Activated naive CD8-positive, alpha-beta T cell treated with anti-CD3 and anti-CD28 coated beads, Interleukin-2, amount 10 ng/mL, durations not matched to agents 7 days and 5 days (primary cell): Measurements from ENCODE around the gene PALM3. TPM values are rescaled to one million over a fixed set of nuclear protein-coding genes. Genes with fewer than 3 reads are reported as not detected.

ENCODE experiments used
- ATAC-seq: fragments of 150-1000 bp; cut with Tn5 transposase; one replicate; pipeline ENCODE4 v1.10.0; 2021; ENCODE audit warnings: low read depth, moderate library complexity
- POLR2A ChIA-PET: fragments of 350-600 bp; sonication (Branson Sonifier 250); formaldehyde crosslinking; loops from one replicate; lab custom pipeline; 2021; ENCODE audit warnings: antibody characterized with exemption; lab: Charles Lee
- DNase-seq: peaks from one replicate; pipeline ENCODE4 v3.0.0; 2021
- H3K27ac Mint-ChIP-seq: one replicate; pipeline ENCODE4 v1.8.0; 2022; ENCODE audit warnings: mild to moderate bottlenecking, mixed read lengths
- H3K27me3 Mint-ChIP-seq: one replicate; pipeline ENCODE4 v1.8.0; 2022; ENCODE audit warnings: mild to moderate bottlenecking, moderate library complexity, mixed read lengths
- H3K36me3 Mint-ChIP-seq: one replicate; pipeline ENCODE4 v1.8.0; 2021; ENCODE audit warnings: mild to moderate bottlenecking, mixed read lengths
- H3K4me1 Mint-ChIP-seq: one replicate; pipeline ENCODE4 v1.8.0; 2021; ENCODE audit warnings: mixed read lengths
- H3K4me3 Mint-ChIP-seq: one replicate; pipeline ENCODE4 v1.8.0; 2022; ENCODE audit warnings: mild to moderate bottlenecking, moderate library complexity, mixed read lengths
- H3K9me3 Mint-ChIP-seq: one replicate; pipeline ENCODE4 v1.8.0; 2021; ENCODE audit warnings: mixed read lengths
- total RNA-seq, 2 experiments: library from RNA; stranded (reverse); gene quantifications; one replicate each; pipeline ENCODE4 v1.2.3, GENCODE V29; 2021

Gene PALM3
- total RNA-seq, 2 experiments from 2014 or later = not detected

DNA sequence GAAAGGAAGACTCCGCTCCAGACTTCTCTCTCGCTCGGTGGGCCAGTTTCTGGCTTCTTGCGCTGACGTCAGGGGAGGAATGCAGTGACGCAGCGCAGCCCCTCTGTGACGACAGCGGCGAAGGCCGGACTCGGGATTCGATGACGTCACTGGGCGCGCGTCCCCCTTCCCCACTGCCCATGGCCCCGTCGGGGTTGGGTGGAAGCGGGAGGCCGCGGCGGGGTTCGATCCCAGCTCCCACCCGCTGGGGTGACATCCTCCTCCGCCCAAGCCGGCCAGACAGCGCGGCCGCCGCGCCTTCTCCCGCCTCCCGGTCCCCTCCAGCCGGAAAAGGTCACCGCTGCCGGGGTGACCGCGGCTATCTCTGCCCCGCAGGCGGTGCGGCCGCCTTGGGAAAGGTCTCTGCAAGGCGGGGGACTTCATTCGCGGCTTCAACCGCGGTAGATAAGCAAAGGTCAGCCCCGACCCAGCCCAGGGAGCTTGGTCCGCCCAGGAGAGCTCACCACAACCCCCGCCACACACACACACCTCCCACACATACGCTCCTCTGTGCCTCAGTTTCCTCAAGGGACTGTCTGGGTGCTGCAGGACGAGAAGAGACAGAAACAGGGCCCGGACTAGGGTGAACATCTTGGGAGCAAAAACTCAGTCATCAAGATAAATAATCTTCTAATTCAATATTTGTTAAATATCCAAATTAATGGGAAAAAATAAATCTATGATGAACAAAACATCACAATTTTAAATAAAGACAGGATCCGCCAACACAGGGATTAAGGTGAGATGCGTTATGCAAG is 54.9 kb downstream of the PALM3 start:
- Mint-ChIP-seq H3K36me3 (no peaks in the 10 kb centered on the region), H3K4me1 (peaks cover 28% of the 10 kb centered on the region), H3K4me3 (peak overlapping the region; percentile 94), H3K27ac (peak overlapping the region; percentile 96), H3K27me3 (no peaks in the 10 kb centered on the region), H3K9me3 (no peaks in the 10 kb centered on the region)
- peak; percentile 89 for DNase-seq
- ATAC-seq = peak; percentile 18
- POLR2A ChIA-PET = interaction anchor here (0.6 to 12.3 kb wide), 17 partner anchors 8 to 1125 kb away, joined by 3 to 262 read pairs (median 5); partner anchors contain the start of genes ASF1B, DCAF15, IL27RA and PODNL1

DNA sequence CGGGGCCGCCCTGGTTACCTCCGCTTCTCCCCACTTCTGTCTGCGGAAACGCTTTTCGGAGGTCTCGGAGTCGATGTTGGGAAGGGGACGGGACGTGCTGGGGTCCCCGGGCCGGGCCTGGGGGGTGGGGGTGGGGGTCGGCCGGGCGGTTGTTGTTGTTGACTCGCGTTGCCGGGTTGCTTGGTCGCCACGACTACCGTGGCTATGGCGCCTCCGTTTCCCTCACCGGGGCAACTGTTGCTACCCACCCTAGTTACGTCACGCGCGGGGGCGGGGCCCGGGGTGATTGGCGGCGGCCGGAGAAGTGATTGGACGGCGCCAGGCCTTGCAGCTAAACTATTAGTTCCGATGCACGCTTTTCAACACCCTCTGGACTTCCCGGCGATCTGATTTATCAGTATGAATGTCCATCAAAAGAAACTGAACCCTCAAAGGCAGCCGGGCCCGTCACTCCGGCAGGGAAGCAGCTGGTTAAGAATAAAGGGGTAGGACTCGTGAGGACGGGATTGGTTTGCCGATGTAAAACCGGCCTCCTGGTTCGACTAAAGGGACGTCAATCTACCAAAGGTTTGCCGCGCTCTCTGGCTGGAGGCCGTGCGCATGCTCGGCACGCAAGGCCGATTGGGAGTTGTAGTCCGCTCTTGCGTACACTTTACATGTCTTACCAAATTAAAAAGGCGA is 55.7 kb downstream of the PALM3 start, which contains the start of gene RFX1:
Gene RFX1 (minus strand): TSS at position 236 of the 681 bp plus-strand sequence. CDS start 12,477 bp downstream, outside the sequence.
- Mint-ChIP-seq H3K36me3 (no peaks in the 10 kb centered on the region), H3K27me3 (no peaks in the 10 kb centered on the region), H3K4me3 (peak within 1 kb of the TSS; percentile 94), H3K9me3 (no peaks in the 10 kb centered on the region), H3K4me1 (peaks cover 33% of the 10 kb centered on the region), H3K27ac (peak within 1 kb of the TSS; percentile 96)
- ATAC-seq = peak; percentile 83
- POLR2A ChIA-PET = interaction anchor here (0.7 to 12.3 kb wide), 18 partner anchors 9 to 854 kb away, joined by 3 to 262 read pairs (median 5); partner anchors contain the start of genes ASF1B, DCAF15, IL27RA and PODNL1
- DNase-seq = peak; percentile 100

DNA sequence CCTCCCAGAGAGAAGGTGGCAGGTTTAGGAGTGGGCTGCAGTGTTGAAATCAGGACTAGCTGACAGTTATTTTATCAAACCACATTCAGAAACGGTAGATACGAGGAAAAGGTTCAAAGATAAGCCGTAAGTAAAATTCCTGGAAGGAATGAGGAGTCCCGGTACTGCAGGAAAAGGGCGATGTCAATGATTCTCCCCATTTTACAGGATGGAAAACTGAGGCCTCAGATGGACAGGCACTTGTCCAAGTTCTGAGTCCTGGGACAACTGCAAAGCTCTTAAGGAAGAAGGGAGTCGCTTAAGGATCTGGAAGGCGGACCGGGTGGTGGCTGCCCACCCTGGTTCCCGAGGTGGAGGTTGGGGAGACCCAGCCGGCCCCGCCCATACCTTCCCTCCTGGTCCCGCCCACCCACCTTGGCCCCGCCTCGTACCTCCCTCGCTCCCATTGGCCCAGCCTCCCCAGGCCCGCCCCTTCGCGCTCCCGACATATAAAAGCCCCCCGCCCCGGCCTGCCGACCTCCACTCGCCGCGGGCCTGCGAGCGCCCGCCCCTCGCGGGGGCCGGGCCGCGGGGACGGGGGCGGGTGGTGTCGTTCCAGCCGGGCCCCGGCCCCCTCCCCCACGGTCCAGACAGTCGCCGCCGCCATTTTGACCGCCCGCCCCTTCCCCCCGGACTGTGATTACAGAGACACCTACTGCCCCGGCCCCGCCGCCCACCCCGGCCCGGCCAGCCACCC is 56.4 kb downstream of the PALM3 start:
- POLR2A ChIA-PET = interaction anchor here (0.6 to 12.3 kb wide), 18 partner anchors 10 to 853 kb away, joined by 3 to 262 read pairs (median 5); partner anchors contain the start of genes ASF1B, DCAF15 and IL27RA
- H3K27me3 Mint-ChIP-seq = no peaks in the 10 kb centered on the region
- H3K36me3 Mint-ChIP-seq = peaks cover 3% of the 10 kb centered on the region
- H3K4me3 Mint-ChIP-seq = peak overlapping the region; percentile 81
- H3K9me3 Mint-ChIP-seq = no peaks in the 10 kb centered on the region
- peak; percentile 39 for ATAC-seq
- peak overlapping the region; percentile 85 for H3K27ac Mint-ChIP-seq
- peak; percentile 91 for DNase-seq
- peaks cover 38% of the 10 kb centered on the region for H3K4me1 Mint-ChIP-seq

DNA sequence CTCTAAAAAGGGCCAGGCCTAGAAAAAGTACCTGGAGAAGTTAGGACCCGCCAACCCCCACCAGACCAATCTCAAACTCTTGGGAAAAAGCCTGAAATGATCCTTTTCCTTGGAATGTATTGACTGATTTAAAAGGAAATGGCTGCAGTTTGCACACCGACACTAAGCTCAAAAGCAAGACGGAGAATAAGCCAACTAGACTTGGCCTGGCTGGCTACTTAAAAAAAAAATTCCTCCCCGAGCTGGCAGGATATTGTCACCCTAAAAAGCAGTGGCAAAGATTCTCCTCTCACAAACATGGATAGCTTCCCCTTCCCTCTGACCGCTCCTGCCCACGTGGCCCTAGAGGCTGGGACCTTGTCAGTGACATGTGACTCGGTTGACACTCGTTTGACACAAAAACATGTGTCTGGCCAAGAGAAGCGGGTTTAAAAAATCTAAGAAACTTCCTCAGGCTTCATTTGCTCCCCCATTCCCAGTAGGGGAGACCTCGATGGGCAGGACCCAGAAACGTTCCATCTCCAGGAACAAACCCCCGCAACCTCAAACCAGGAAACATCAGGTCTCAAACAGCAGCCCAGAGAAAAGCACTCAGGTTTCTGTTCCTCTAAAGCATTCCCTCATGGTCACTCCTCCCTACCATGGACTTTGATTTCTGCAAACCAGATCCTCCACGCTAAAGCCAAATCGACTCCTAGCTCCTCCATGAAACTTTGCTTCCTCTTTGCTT is 57.1 kb downstream of the PALM3 start:
- ATAC-seq (no peak), DNase-seq (no peak)
- Mint-ChIP-seq H3K4me1 (peaks cover 43% of the 10 kb centered on the region), H3K4me3 (peak overlapping the region; percentile 81), H3K27ac (peak overlapping the region; percentile 85), H3K36me3 (peaks cover 8% of the 10 kb centered on the region), H3K27me3 (no peaks in the 10 kb centered on the region), H3K9me3 (no peaks in the 10 kb centered on the region)
- POLR2A ChIA-PET = interaction anchor here (0.6 to 12.3 kb wide), 7 partner anchors 11 to 99 kb away, joined by 3 to 262 read pairs (median 6); partner anchors contain the start of genes DCAF15 and IL27RA

Other genes starting within 250 kb of the PALM3 start
- gene NANOS3, start 184.9 kb downstream of the PALM3 start, total RNA-seq = 1 to 10 TPM in 1 of 2 experiments, not detected in 1; 2.3 TPM
- gene BRME1, start 156.0 kb downstream of the PALM3 start, total RNA-seq = 1 to 10 TPM; 5.5 to 7.2 TPM
- 10 to 100 TPM; 34.7 to 34.8 TPM for gene CC2D1A, start 155.9 kb downstream of the PALM3 start, total RNA-seq
- gene PODNL1, start 123.7 kb downstream of the PALM3 start, total RNA-seq = 1 to 10 TPM; 1.2 to 1.4 TPM
- gene DCAF15, start 109.6 kb downstream of the PALM3 start, total RNA-seq = 100 to 1,000 TPM; 105 to 106 TPM
- gene RFX1, start 55.8 kb downstream of the PALM3 start, total RNA-seq = 10 to 100 TPM; 17.7 to 22.2 TPM
- not detected for gene RLN3, start 33.9 kb downstream of the PALM3 start, total RNA-seq
- 10 to 100 TPM; 41.6 to 43.8 TPM for gene IL27RA, start 30.3 kb downstream of the PALM3 start, total RNA-seq
- gene MISP3, start 10.7 kb upstream of the PALM3 start, total RNA-seq = 1 to 10 TPM; 1.1 to 1.6 TPM
- gene C19orf67, start 23.7 kb upstream of the PALM3 start, total RNA-seq = not detected
- 10 to 100 TPM; 58.3 to 65.6 TPM for gene SAMD1, start 28.7 kb upstream of the PALM3 start, total RNA-seq
- gene PRKACA, start 55.7 kb upstream of the PALM3 start, total RNA-seq = 10 to 100 TPM; 64.1 to 66.9 TPM
- gene ASF1B, start 74.5 kb upstream of the PALM3 start, total RNA-seq = 10 to 100 TPM; 75.3 to 82.4 TPM
- gene ADGRL1, start 144.1 kb upstream of the PALM3 start, total RNA-seq = 10 to 100 TPM; 15.0 to 16.4 TPM